Measurements from ENCODE around the gene RNF149.

RNF149 gene

DNA sequence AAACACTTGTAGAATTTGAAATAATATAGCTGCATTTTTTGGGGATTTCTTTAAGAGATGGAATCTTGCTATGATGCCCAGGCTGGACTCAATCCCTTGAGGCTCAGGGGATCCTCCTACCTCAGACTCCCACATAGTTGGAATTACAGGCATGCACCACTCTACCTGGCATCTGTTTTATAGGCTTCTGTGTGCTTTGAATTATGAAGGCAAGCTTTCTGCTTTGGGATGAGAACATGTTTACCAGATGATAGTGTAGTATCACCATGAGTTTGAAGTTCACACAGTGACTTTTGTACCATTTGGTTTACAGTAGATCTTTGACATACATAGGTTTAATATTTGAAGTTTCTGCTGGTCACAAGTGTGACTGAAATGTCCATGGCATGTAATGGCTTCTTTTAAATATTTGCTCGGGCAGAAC, 45.1 kb downstream of the RNF149 start:
- no peak overlapping the region for H3K4me3 ChIP-seq (ENCODE audit: low read depth, low read length)
- in situ Hi-C loops (cut with HindIII; ENCODE audit: low sequenced_read_pairs), result no loop called here
- no peak for DNase-seq (ENCODE audit: low read depth, low spot score)
- TF ChIP-seq, protein P1, sequence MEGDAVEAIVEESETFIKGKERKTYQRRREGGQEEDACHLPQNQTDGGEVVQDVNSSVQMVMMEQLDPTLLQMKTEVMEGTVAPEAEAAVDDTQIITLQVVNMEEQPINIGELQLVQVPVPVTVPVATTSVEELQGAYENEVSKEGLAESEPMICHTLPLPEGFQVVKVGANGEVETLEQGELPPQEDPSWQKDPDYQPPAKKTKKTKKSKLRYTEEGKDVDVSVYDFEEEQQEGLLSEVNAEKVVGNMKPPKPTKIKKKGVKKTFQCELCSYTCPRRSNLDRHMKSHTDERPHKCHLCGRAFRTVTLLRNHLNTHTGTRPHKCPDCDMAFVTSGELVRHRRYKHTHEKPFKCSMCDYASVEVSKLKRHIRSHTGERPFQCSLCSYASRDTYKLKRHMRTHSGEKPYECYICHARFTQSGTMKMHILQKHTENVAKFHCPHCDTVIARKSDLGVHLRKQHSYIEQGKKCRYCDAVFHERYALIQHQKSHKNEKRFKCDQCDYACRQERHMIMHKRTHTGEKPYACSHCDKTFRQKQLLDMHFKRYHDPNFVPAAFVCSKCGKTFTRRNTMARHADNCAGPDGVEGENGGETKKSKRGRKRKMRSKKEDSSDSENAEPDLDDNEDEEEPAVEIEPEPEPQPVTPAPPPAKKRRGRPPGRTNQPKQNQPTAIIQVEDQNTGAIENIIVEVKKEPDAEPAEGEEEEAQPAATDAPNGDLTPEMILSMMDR (IDR thresholded peaks at IDR 0.05; ENCODE audit: low read depth, low read length), result no peak

DNA sequence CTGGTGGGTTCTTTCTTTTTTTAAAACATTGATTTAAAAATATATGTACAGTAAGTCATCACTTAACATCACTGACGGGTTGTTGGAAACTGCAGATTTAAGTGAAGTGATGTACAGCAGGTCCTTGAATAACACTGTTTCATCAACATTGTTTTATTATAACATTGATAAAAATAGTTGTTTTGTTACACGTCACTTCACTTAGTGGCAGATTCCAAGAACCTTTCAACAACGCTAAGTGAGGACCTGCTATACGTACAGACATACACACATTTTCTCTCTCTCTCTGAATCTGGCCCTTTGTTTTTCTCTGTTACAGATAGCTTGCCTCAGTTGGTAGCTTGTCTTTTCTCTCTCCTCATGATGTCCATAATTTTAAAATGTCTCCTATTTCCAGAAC, 46.4 kb downstream of the RNF149 start:
- no peak for DNase-seq (ENCODE audit: low read depth, low spot score)
- TF ChIP-seq, protein P1 (IDR thresholded peaks at IDR 0.05; ENCODE audit: low read depth, low read length), result no peak
- no peak overlapping the region for H3K4me3 ChIP-seq (ENCODE audit: low read depth, low read length)
- in situ Hi-C loops (cut with HindIII; ENCODE audit: low sequenced_read_pairs), result no loop called here

DNA sequence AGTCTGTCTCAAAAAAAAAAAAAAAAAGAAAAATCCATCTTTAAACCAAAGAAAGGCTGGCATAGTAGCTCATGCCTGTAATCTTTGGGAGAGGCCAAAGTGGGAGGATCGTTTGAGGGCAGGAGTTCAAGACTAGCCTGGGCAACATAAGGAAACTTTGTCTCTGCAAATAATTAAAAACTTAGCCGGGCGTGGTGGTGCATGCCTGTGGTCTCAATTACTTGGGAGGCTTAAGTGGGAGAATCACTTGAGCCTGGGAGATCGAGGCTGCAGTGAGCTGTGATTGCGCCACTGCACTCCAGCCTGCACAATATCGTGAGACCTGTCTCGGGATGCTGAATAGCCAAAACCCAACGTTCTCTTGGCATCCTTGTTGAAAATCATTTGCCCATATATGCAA, 49.7 kb downstream of the RNF149 start:
- no peak for DNase-seq (ENCODE audit: low read depth, low spot score)
- H3K4me3 ChIP-seq (ENCODE audit: low read depth, low read length), result no peak overlapping the region
- TF ChIP-seq, protein P1 (IDR thresholded peaks at IDR 0.05; ENCODE audit: low read depth, low read length), result no peak
- in situ Hi-C loops (cut with HindIII; ENCODE audit: low sequenced_read_pairs), result no loop called here

DNA sequence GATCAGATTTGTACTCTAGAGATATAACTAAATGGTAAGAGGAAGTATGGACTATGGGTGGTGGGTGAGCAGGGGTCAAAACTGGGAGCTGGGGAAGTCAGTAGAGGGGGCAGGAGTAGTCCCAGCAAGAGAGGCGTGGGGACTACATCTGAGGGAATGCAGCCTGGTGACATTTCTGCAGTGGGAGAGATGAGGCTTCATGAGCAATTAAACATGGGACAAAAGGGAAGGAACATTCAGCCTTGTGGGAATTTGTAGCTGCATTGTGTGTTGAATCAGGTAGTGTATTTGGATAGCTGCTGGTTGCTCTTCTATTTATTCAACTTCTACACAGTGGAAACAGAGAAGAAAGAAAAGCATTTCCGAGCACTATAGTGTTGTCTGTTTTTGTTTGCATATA, 52.2 kb downstream of the RNF149 start:
- TF ChIP-seq, protein P1 (IDR thresholded peaks at IDR 0.05; ENCODE audit: low read depth, low read length), result no peak
- in situ Hi-C loops (cut with HindIII; ENCODE audit: low sequenced_read_pairs), result no loop called here
- no peak overlapping the region for H3K4me3 ChIP-seq (ENCODE audit: low read depth, low read length)
- no peak for DNase-seq (ENCODE audit: low read depth, low spot score)

DNA sequence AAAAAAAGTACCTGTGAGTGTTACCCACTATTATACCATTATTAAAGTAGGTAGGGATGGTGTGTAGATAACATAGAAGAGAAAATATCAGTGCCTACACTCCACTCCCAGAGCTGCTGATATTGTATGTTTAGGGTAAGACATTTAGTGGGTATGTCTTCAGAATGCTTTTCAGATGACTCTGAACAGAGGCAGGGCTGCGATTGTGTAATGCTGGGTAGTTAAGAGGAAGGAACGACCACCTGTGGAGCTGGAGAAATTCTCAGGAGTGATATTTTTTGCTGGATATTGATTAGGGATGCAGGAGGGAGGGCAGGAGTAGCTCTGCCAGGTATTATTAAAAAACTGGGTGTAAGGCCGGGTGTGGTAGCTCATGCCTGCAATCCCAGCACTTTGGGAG, 53.0 kb downstream of the RNF149 start:
- no peak overlapping the region for H3K4me3 ChIP-seq (ENCODE audit: low read depth, low read length)
- in situ Hi-C loops (cut with HindIII; ENCODE audit: low sequenced_read_pairs), result no loop called here
- TF ChIP-seq, protein P1 (IDR thresholded peaks at IDR 0.05; ENCODE audit: low read depth, low read length), result no peak
- DNase-seq (ENCODE audit: low read depth, low spot score), result peak; percentile 30

DNA sequence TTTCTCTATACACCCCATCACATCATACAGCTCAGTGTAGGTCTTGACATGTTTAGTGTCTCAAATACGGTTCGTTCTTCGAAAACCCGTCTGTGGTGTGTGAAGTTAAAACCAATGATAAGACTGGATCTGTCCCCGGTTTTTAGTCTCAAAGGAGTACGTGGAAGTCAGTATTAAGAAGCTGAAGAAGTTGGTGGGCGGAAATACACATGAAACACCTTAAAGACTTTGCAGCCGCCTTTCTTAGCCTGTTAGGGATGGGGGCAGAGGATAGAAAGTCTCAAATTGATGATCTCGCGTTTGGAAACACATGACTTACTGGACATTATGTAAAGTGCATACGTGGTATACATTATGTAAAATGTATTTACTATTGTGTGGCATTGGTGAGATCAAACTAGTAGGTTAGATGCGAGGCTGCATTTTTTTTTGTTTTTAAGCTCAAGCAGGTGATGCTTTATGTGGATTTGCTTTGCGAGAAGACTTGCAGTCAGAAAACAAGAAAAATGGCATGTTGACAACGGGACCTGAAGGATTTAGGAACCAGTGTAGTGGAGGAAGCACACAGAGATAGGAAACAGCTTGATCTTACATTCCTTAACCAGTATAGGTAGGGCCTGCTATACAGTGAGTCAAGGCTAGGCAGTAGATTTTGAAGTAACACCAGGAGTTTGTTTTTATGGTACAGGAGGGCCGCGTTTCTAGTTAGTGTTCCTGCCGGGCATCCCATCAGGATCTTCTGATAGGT, 54.6 kb downstream of the RNF149 start:
- TF ChIP-seq, protein P1 (IDR thresholded peaks at IDR 0.05; ENCODE audit: low read depth, low read length), result no peak
- peak overlapping the region; percentile 77 for H3K4me3 ChIP-seq (ENCODE audit: low read depth, low read length)
- peak; percentile 15 for DNase-seq (ENCODE audit: low read depth, low spot score)
- in situ Hi-C loops (cut with HindIII; ENCODE audit: low sequenced_read_pairs), result no loop called here

Data from astrocyte of the spinal cord (primary cell).